Measurements from ENCODE around the gene WDR64.
"Not testable (repeated sequence)": the region's sequence is repeated elsewhere in the genome, so short reads cannot be mapped to it uniquely, and the experiment has no call there.

The WDR64 gene

GRCh38 chr1:241647658-241648057, 4.4 kb upstream of the WDR64 start:
- in situ Hi-C loops (cut with MboI; ENCODE audit: low sequenced_read_pairs): loop anchor here (25.0 kb wide), 1 partner anchor 190 kb away; the partner anchor contains the start of gene EXO1

GRCh38 chr1:241648159-241648558, 3.9 kb upstream of the WDR64 start:
- in situ Hi-C loops (cut with MboI; ENCODE audit: low sequenced_read_pairs): loop anchor here (25.0 kb wide), 1 partner anchor 189 kb away; the partner anchor contains the start of gene EXO1

GRCh38 chr1:241654019-241654418, 1.9 kb downstream of the WDR64 start:
- in situ Hi-C loops (cut with MboI; ENCODE audit: low sequenced_read_pairs): no loop called here

- in situ Hi-C loops (cut with MboI; ENCODE audit: low sequenced_read_pairs): no loop called here
Observed at GRCh38 chr1:241654641-241655040, 2.6 kb downstream of the WDR64 start.

GRCh38 chr1:241658081-241658793, 6.2 kb downstream of the WDR64 start:
- in situ Hi-C loops (cut with MboI; ENCODE audit: low sequenced_read_pairs): no loop called here

GRCh38 chr1:241659016-241659415, 6.9 kb downstream of the WDR64 start:
- in situ Hi-C loops (cut with MboI; ENCODE audit: low sequenced_read_pairs): not testable (repeated sequence)

- in situ Hi-C loops (cut with MboI; ENCODE audit: low sequenced_read_pairs): no loop called here
Observed at GRCh38 chr1:241660424-241660972, 8.4 kb downstream of the WDR64 start.

- in situ Hi-C loops (cut with MboI; ENCODE audit: low sequenced_read_pairs): no loop called here
Observed at GRCh38 chr1:241666419-241666818, 14.3 kb downstream of the WDR64 start.

- in situ Hi-C loops (cut with MboI; ENCODE audit: low sequenced_read_pairs): no loop called here
Observed at GRCh38 chr1:241672301-241672700, 20.2 kb downstream of the WDR64 start.

- in situ Hi-C loops (cut with MboI; ENCODE audit: low sequenced_read_pairs): no loop called here
Observed at GRCh38 chr1:241674805-241675384, 22.8 kb downstream of the WDR64 start.

GRCh38 chr1:241675983-241676382, 23.9 kb downstream of the WDR64 start:
- in situ Hi-C loops (cut with MboI; ENCODE audit: low sequenced_read_pairs): no loop called here

GRCh38 chr1:241677201-241677600, 25.1 kb downstream of the WDR64 start:
- in situ Hi-C loops (cut with MboI; ENCODE audit: low sequenced_read_pairs): no loop called here

GRCh38 chr1:241678536-241678935, 26.5 kb downstream of the WDR64 start:
- in situ Hi-C loops (cut with MboI; ENCODE audit: low sequenced_read_pairs): no loop called here

- in situ Hi-C loops (cut with MboI; ENCODE audit: low sequenced_read_pairs): no loop called here
Observed at GRCh38 chr1:241679404-241679803, 27.3 kb downstream of the WDR64 start.

- in situ Hi-C loops (cut with MboI; ENCODE audit: low sequenced_read_pairs): no loop called here
Observed at GRCh38 chr1:241679961-241680360, 27.9 kb downstream of the WDR64 start.

- in situ Hi-C loops (cut with MboI; ENCODE audit: low sequenced_read_pairs): not testable (repeated sequence)
Observed at GRCh38 chr1:241681861-241682448, 29.9 kb downstream of the WDR64 start.

- in situ Hi-C loops (cut with MboI; ENCODE audit: low sequenced_read_pairs): no loop called here
Observed at GRCh38 chr1:241682921-241683320, 30.8 kb downstream of the WDR64 start.

- in situ Hi-C loops (cut with MboI; ENCODE audit: low sequenced_read_pairs): no loop called here
Observed at GRCh38 chr1:241684108-241684507, 32.0 kb downstream of the WDR64 start.

GRCh38 chr1:241688940-241689368, 36.9 kb downstream of the WDR64 start:
- in situ Hi-C loops (cut with MboI; ENCODE audit: low sequenced_read_pairs): no loop called here

GRCh38 chr1:241695246-241696171, 43.4 kb downstream of the WDR64 start:
- in situ Hi-C loops (cut with MboI; ENCODE audit: low sequenced_read_pairs): no loop called here

All from hTERT RPE-1 (cell line).